Activated T-cell treated with anti-CD3 and anti-CD28 coated beads, Interleukin-2, amount 50 U/mL, for 72 hours (primary cell): ENCODE data around the gene METAP1D. TPM values are rescaled to one million over a fixed set of nuclear protein-coding genes. Genes with fewer than 3 reads are reported as not detected.

Source experiments
- ATAC-seq, 2 donors: fragments of 150-1000 bp; cut with Tn5 transposase; replicated peaks in 1 of 2; 2 replicates each; pipeline ENCODE4 v1.10.0; 2021; ENCODE audit warnings: moderate library complexity in 2 of 2, mild to moderate bottlenecking in 1 of 2
- DNase-seq, 2 donors: peaks; one replicate each; pipeline ENCODE4 v3.0.0; 2021 to 2022; ENCODE audit warnings: mixed read lengths in 1 of 2
- H3K27ac Mint-ChIP-seq: one replicate; pipeline ENCODE4 v1.8.0; 2022; ENCODE audit warnings: mild to moderate bottlenecking, moderate library complexity, mixed read lengths
- H3K27me3 Mint-ChIP-seq: one replicate; pipeline ENCODE4 v1.8.0; 2022; ENCODE audit warnings: low read depth, mixed read lengths
- H3K36me3 Mint-ChIP-seq, 2 donors: one replicate each; pipeline ENCODE4 v1.8.0; 2022; ENCODE audit warnings: mixed read lengths in 2 of 2, mild to moderate bottlenecking in 1 of 2; ENCODE audit not compliant: insufficient read depth in 2 of 2
- H3K4me1 Mint-ChIP-seq: one replicate; pipeline ENCODE4 v1.8.0; 2022; ENCODE audit warnings: low read depth, mixed read lengths
- H3K4me3 Mint-ChIP-seq, 2 donors: one replicate each; pipeline ENCODE4 v1.8.0; 2022; ENCODE audit warnings: mild to moderate bottlenecking in 2 of 2, mixed read lengths in 2 of 2, moderate library complexity in 2 of 2
- H3K9me3 Mint-ChIP-seq, 2 donors: one replicate each; pipeline ENCODE4 v1.8.0; 2022; ENCODE audit warnings: mixed read lengths in 2 of 2
- total RNA-seq, 2 donors: library from RNA; stranded (reverse); gene quantifications; one replicate each; pipeline ENCODE4 v1.2.3, GENCODE V29; 2022

The METAP1D gene
- total RNA-seq, 2 donors from 2014 or later, result 4.4 to 9.9 TPM

- Mint-ChIP-seq H3K27me3 (peaks cover 95% of the 10 kb centered on the region), H3K27ac (peak overlapping the region; percentile 56), H3K4me1 (peaks cover 53% of the 10 kb centered on the region), H3K4me3 (peak overlapping the region; percentile 84 to 88), H3K36me3 (no peaks in the 10 kb centered on the region), H3K9me3 (no peaks in the 10 kb centered on the region)
- DNase-seq (no peak), ATAC-seq (no peak)
Observed at GRCh38 chr2:172088245-172089004, 88.7 kb downstream of the METAP1D start.

- H3K27me3 Mint-ChIP-seq, result peaks cover 95% of the 10 kb centered on the region
- H3K27ac Mint-ChIP-seq, result no peak overlapping the region
- H3K4me1 Mint-ChIP-seq, result peaks cover 53% of the 10 kb centered on the region
- no peaks in the 10 kb centered on the region for H3K36me3 Mint-ChIP-seq
- H3K4me3 Mint-ChIP-seq, result no peak overlapping the region
- ATAC-seq (no peak), DNase-seq (no peak)
- H3K9me3 Mint-ChIP-seq, result no peaks in the 10 kb centered on the region
Observed at GRCh38 chr2:172089005-172089504, 89.3 kb downstream of the METAP1D start.

- DNase-seq, result no peak
- H3K9me3 Mint-ChIP-seq, result no peaks in the 10 kb centered on the region
- H3K27me3 Mint-ChIP-seq, result peaks cover 91% of the 10 kb centered on the region
- peaks cover 50% of the 10 kb centered on the region for H3K4me1 Mint-ChIP-seq
- no peak overlapping the region for H3K27ac Mint-ChIP-seq
- no peak for ATAC-seq
- no peaks in the 10 kb centered on the region for H3K36me3 Mint-ChIP-seq
- H3K4me3 Mint-ChIP-seq, result no peak overlapping the region
Observed at GRCh38 chr2:172089633-172090032, 89.9 kb downstream of the METAP1D start.

- no peak for ATAC-seq
- no peak for DNase-seq
- Mint-ChIP-seq H3K9me3 (no peaks in the 10 kb centered on the region), H3K36me3 (no peaks in the 10 kb centered on the region), H3K27ac (no peak overlapping the region), H3K4me1 (peaks cover 49% of the 10 kb centered on the region), H3K4me3 (peak overlapping the region; percentile 24 to 25), H3K27me3 (peaks cover 89% of the 10 kb centered on the region)
Observed at GRCh38 chr2:172090044-172090961, 90.5 kb downstream of the METAP1D start.

- H3K36me3 Mint-ChIP-seq, result no peaks in the 10 kb centered on the region
- no peaks in the 10 kb centered on the region for H3K9me3 Mint-ChIP-seq
- H3K4me1 Mint-ChIP-seq, result peaks cover 50% of the 10 kb centered on the region
- ATAC-seq (no peak), DNase-seq (no peak)
- H3K4me3 Mint-ChIP-seq, result no peak overlapping the region
- no peak overlapping the region for H3K27ac Mint-ChIP-seq
- peaks cover 89% of the 10 kb centered on the region for H3K27me3 Mint-ChIP-seq
Observed at GRCh38 chr2:172091000-172091641, 91.4 kb downstream of the METAP1D start.

- H3K4me1 Mint-ChIP-seq, result peaks cover 51% of the 10 kb centered on the region
- H3K36me3 Mint-ChIP-seq, result no peaks in the 10 kb centered on the region
- no peak overlapping the region for H3K4me3 Mint-ChIP-seq
- no peak for ATAC-seq
- DNase-seq, result no peak
- peaks cover 90% of the 10 kb centered on the region for H3K27me3 Mint-ChIP-seq
- no peaks in the 10 kb centered on the region for H3K9me3 Mint-ChIP-seq
- H3K27ac Mint-ChIP-seq, result peak overlapping the region; percentile 58
Observed at GRCh38 chr2:172091761-172092566, 92.2 kb downstream of the METAP1D start.

- Mint-ChIP-seq H3K27me3 (peaks cover 90% of the 10 kb centered on the region), H3K9me3 (no peaks in the 10 kb centered on the region), H3K27ac (peak overlapping the region; percentile 52), H3K4me3 (peak overlapping the region in 1 of 2 donors; percentile 59), H3K36me3 (no peaks in the 10 kb centered on the region), H3K4me1 (peaks cover 51% of the 10 kb centered on the region)
- ATAC-seq, result no peak
- DNase-seq, result no peak
Observed at GRCh38 chr2:172092716-172093415, 93.1 kb downstream of the METAP1D start.

- Mint-ChIP-seq H3K27ac (no peak overlapping the region), H3K9me3 (no peaks in the 10 kb centered on the region), H3K4me1 (peaks cover 49% of the 10 kb centered on the region), H3K36me3 (peaks cover 0 to 2% of the 10 kb centered on the region in 2 donors), H3K4me3 (peak overlapping the region; percentile 59 to 87), H3K27me3 (peaks cover 89% of the 10 kb centered on the region)
- ATAC-seq (no peak), DNase-seq (no peak)
Observed at GRCh38 chr2:172093416-172094293, 93.9 kb downstream of the METAP1D start.

GRCh38 chr2:172094294-172095145 is 94.8 kb downstream of the METAP1D start:
- no peak overlapping the region for H3K27ac Mint-ChIP-seq
- no peak for ATAC-seq

GRCh38 chr2:172095146-172095904 is 95.6 kb downstream of the METAP1D start:
- Mint-ChIP-seq H3K27ac (no peak overlapping the region), H3K4me1 (peaks cover 56% of the 10 kb centered on the region), H3K27me3 (peaks cover 75% of the 10 kb centered on the region), H3K9me3 (no peaks in the 10 kb centered on the region), H3K4me3 (peak overlapping the region; percentile 85 to 87), H3K36me3 (peaks cover 0 to 3% of the 10 kb centered on the region in 2 donors)
- DNase-seq (peak; percentile 68 to 70), ATAC-seq (peak; percentile 38 to 50)

More at GRCh38 chr2:172094294-172095145, 94.8 kb downstream of the METAP1D start:
- peaks cover 83% of the 10 kb centered on the region for H3K27me3 Mint-ChIP-seq
- H3K36me3 Mint-ChIP-seq, result peaks cover 0 to 3% of the 10 kb centered on the region in 2 donors
- no peaks in the 10 kb centered on the region for H3K9me3 Mint-ChIP-seq
- H3K4me3 Mint-ChIP-seq, result peak overlapping the region; percentile 85 to 87
- DNase-seq, result no peak
- H3K4me1 Mint-ChIP-seq, result peaks cover 51% of the 10 kb centered on the region
